Inflammatory macrophage (primary cell): Measurements from ENCODE around the gene SP9.

Experiments used
- DNase-seq, 2 donors: peaks; one replicate each; pipeline ENCODE4 v3.0.0-alpha.2; 2020 to 2022

SP9 gene

GRCh38 chr2:174333372-174334277, 1.1 kb upstream of the SP9 start:
- DNase-seq = no peak

- DNase-seq = no peak
Measured at GRCh38 chr2:174334278-174334715, 457 bp upstream of the SP9 start.

GRCh38 chr2:174335254-174335987, 667 bp downstream of the SP9 start:
- peak in 1 of 2 donors; percentile 2 for DNase-seq

GRCh38 chr2:174335988-174336500, 1.3 kb downstream of the SP9 start:
- peak; percentile 11 to 43 for DNase-seq

- peak in 1 of 2 donors; percentile 3 for DNase-seq
Measured at GRCh38 chr2:174336501-174337336, 2.0 kb downstream of the SP9 start.

GRCh38 chr2:174337337-174338146, 2.8 kb downstream of the SP9 start:
- DNase-seq = no peak

- no peak for DNase-seq
Measured at GRCh38 chr2:174338147-174338605, 3.4 kb downstream of the SP9 start.

- no peak for DNase-seq
Measured at GRCh38 chr2:174338671-174339560, 4.2 kb downstream of the SP9 start.

- DNase-seq = no peak
Measured at GRCh38 chr2:174339561-174340399, 5.0 kb downstream of the SP9 start.

GRCh38 chr2:174340400-174341292, 5.9 kb downstream of the SP9 start:
- DNase-seq = no peak

- DNase-seq = peak; percentile 91
Measured at GRCh38 chr2:174341293-174341994, 6.7 kb downstream of the SP9 start.

- no peak for DNase-seq
Measured at GRCh38 chr2:174341995-174342685, 7.4 kb downstream of the SP9 start.

- no peak for DNase-seq
Measured at GRCh38 chr2:174342686-174343342, 8.1 kb downstream of the SP9 start.

- no peak for DNase-seq
Measured at GRCh38 chr2:174343343-174343622, 8.5 kb downstream of the SP9 start.

GRCh38 chr2:174343623-174344455, 9.1 kb downstream of the SP9 start:
- no peak for DNase-seq
